Left ventricle myocardium inferior (tissue), 1 donor: ENCODE measurements around the gene EXOC2. TPM values are rescaled to one million over a fixed set of nuclear protein-coding genes. Genes with fewer than 3 reads are reported as not detected.

Source experiments
- DNase-seq: peaks from one replicate; pipeline ENCODE4 v3.0.0-alpha.2; 2020
- H3K27ac ChIP-seq: fragments of 200-600 bp; replicated peaks from 2 replicates; pipeline ENCODE4 v1.8.0; 2021
- H3K27me3 ChIP-seq: fragments of 200-600 bp; 2 replicates; pipeline ENCODE4 v1.8.0; 2021; ENCODE audit warnings: low read depth
- H3K36me3 ChIP-seq: fragments of 200-600 bp; 2 replicates; pipeline ENCODE4 v1.8.0; 2021
- H3K4me1 ChIP-seq: fragments of 200-600 bp; 2 replicates; pipeline ENCODE4 v1.8.0; 2021
- H3K4me3 ChIP-seq: fragments of 200-600 bp; 2 replicates; pipeline ENCODE4 v1.8.0; 2021; ENCODE audit warnings: mild to moderate bottlenecking, moderate library complexity
- H3K9me3 ChIP-seq: fragments of 200-600 bp; replicated peaks from 2 replicates; pipeline ENCODE4 v1.8.0; 2021
- CTCF ChIP-seq: fragments of 200-600 bp; IDR thresholded peaks from 2 replicates; pipeline ENCODE4 v1.8.0; 2021; ENCODE audit warnings: antibody characterized with exemption, mild to moderate bottlenecking, borderline replicate concordance
- intact Hi-C: fragments of 100-400 bp; cut with micrococcal nuclease; formaldehyde crosslinking; loops from one replicate; pipeline ENCODE4 v1.11.0; 2022
- total RNA-seq: library from RNA; stranded (reverse); fragmentation: NEBNext Ultra II Directional; extraction: Animal tissue kit (Norgen Biotek cat#: 25700); gene quantifications from one replicate; pipeline ENCODE4 v1.2.1, GENCODE V29; 2021
- donor health status: DM: no; HTN: yes; CAD: no; lungs with severe emphysema.

EXOC2 gene
- total RNA-seq, 1 donor from 2014 or later, result 15.6 TPM

GRCh38 chr6:540490-540889 is 152.4 kb downstream of the EXOC2 start:
- H3K27me3 ChIP-seq, result no peaks in the 10 kb centered on the region
- no peak for TF ChIP-seq CTCF

GRCh38 chr6:537114-537513 is 155.8 kb downstream of the EXOC2 start:
- Histone ChIP-seq H3K27me3 (no peaks in the 10 kb centered on the region), H3K36me3 (peaks cover 44% of the 10 kb centered on the region), H3K9me3 (peaks cover 16% of the 10 kb centered on the region), H3K4me3 (no peak overlapping the region), H3K27ac (no peak overlapping the region), H3K4me1 (no peaks in the 10 kb centered on the region)
- intact Hi-C loops, result no loop called here
- TF ChIP-seq CTCF, result no peak
- DNase-seq, result no peak

More at GRCh38 chr6:540490-540889, 152.4 kb downstream of the EXOC2 start:
- Histone ChIP-seq H3K9me3 (peaks cover 16% of the 10 kb centered on the region), H3K4me3 (no peak overlapping the region), H3K36me3 (peaks cover 68% of the 10 kb centered on the region), H3K27ac (no peak overlapping the region), H3K4me1 (no peaks in the 10 kb centered on the region)
- DNase-seq, result no peak
- intact Hi-C loops, result no loop called here

GRCh38 chr6:530425-530824 is 162.5 kb downstream of the EXOC2 start:
- peaks cover 20% of the 10 kb centered on the region for H3K36me3 ChIP-seq
- intact Hi-C loops, result no loop called here
- H3K27me3 ChIP-seq, result no peaks in the 10 kb centered on the region
- no peaks in the 10 kb centered on the region for H3K4me1 ChIP-seq
- TF ChIP-seq CTCF, result no peak
- H3K4me3 ChIP-seq, result no peak overlapping the region
- H3K27ac ChIP-seq, result no peak overlapping the region
- no peaks in the 10 kb centered on the region for H3K9me3 ChIP-seq
- no peak for DNase-seq

- Histone ChIP-seq H3K4me3 (no peak overlapping the region), H3K27ac (no peak overlapping the region), H3K9me3 (no peaks in the 10 kb centered on the region), H3K27me3 (no peaks in the 10 kb centered on the region), H3K36me3 (peaks cover 20% of the 10 kb centered on the region), H3K4me1 (no peaks in the 10 kb centered on the region)
- TF ChIP-seq CTCF, result no peak
- intact Hi-C loops, result no loop called here
- DNase-seq, result no peak
Observed at GRCh38 chr6:528989-529388, 163.9 kb downstream of the EXOC2 start.

GRCh38 chr6:527989-528673 is 164.8 kb downstream of the EXOC2 start:
- intact Hi-C loops, result no loop called here
- TF ChIP-seq CTCF, result no peak
- Histone ChIP-seq H3K9me3 (no peaks in the 10 kb centered on the region), H3K36me3 (peaks cover 28% of the 10 kb centered on the region), H3K27me3 (no peaks in the 10 kb centered on the region), H3K27ac (no peak overlapping the region), H3K4me1 (no peaks in the 10 kb centered on the region), H3K4me3 (no peak overlapping the region)
- no peak for DNase-seq
